Subcutaneous adipose tissue (tissue), 4 donors: ENCODE data around the gene BUD23. TPM values are rescaled to one million over a fixed set of nuclear protein-coding genes. Genes with fewer than 3 reads are reported as not detected.

Source experiments
- CTCF ChIP-seq: fragments of 450-650 bp; IDR thresholded peaks from one replicate; pipeline ENCODE4 v1.5.1; 2016; ENCODE audit warnings: low read depth, mild to moderate bottlenecking, control low read depth, antibody characterized with exemption, moderate library complexity
- total RNA-seq, 4 donors: library from RNA; depleted of rRNA; stranded (reverse); fragments of >200 nt; gene quantifications; one replicate each; pipeline ENCODE4 v1.1.0, GENCODE V29; 2016

BUD23 gene
- total RNA-seq, 4 donors from 2014 or later = 24.0 to 41.1 (median 32.8) TPM

GRCh38 chr7:73703757-73704639 is 20.6 kb downstream of the BUD23 start:
- no peak for TF ChIP-seq CTCF

- TF ChIP-seq CTCF = no peak
Measured at GRCh38 chr7:73704640-73705550, 21.5 kb downstream of the BUD23 start.

GRCh38 chr7:73705551-73705920 is 22.1 kb downstream of the BUD23 start:
- no peak for TF ChIP-seq CTCF

- no peak for TF ChIP-seq CTCF
Measured at GRCh38 chr7:73706126-73707044, 23.0 kb downstream of the BUD23 start.

GRCh38 chr7:73707045-73707631 is 23.7 kb downstream of the BUD23 start:
- TF ChIP-seq CTCF = no peak

GRCh38 chr7:73708961-73709549 is 25.7 kb downstream of the BUD23 start:
- TF ChIP-seq CTCF = no peak
